DMS53 treated with DMSO at 0.1 percent for 48 hours (cell line): ENCODE data around the gene TNS3.
A peak's percentile ranks its signal among the peaks of the same experiment; 100 is the strongest.

Experiments
- DNase-seq: peaks from one replicate; lab custom pipeline; 2025; ENCODE audit not compliant: unreplicated experiment; lab: John Stamatoyannopoulos, UW

Gene TNS3

DNA sequence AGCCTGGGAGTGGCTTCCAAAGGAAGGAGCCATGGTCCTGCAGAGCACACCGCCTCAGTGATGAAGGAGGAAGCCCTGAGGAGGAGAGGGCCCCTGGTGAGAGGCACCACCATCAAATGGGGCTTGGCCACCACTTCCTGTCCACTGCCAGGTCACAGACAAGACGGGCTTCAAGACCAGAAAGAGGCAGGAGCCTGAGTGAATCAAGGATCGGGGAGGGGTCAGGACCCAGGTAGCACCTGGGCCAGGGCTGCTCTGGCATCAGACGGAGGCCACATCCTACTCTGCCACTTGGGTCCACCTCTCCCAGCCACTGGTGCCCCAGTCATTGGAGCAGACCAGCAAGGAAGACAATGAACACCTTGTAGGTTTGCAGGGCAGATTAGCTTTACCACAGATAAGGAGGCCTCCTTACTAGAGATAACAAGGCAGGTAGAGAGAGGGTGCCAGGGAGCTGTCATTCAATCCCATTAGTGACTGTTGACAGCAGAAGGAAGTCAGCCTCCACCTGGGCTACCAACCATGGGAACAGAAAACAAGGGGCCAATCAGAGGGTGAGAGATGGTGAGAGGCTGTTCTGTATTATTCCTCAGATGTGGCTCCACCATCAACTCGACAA is 143.4 kb downstream of the TNS3 start:
- DNase-seq: no peak

DNA sequence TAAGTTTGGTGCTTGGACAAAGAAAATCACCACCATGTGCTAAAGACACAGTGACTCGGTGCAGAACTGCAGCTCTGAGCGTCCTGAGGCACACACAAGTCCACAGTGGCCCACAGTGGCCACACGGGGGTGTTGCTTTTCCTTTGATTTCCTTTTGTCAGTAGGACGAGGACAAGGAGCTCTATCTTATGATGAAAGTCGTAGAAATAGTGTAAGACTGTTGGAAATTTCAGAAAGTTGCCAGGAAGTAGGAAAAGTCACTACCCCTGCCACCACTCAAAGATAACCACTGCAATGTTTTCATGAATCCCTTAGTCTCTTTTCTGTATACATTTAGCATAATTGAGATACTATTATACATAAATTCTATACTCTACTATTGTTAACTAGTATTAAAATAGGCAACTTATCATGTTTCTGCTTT is 146.0 kb downstream of the TNS3 start:
- peak; percentile 36 for DNase-seq

- no peak for DNase-seq
Observed at GRCh38 chr7:47433564-47433895, 148.4 kb downstream of the TNS3 start.

GRCh38 chr7:47432671-47433563 is 149.0 kb downstream of the TNS3 start:
- DNase-seq: no peak

DNA sequence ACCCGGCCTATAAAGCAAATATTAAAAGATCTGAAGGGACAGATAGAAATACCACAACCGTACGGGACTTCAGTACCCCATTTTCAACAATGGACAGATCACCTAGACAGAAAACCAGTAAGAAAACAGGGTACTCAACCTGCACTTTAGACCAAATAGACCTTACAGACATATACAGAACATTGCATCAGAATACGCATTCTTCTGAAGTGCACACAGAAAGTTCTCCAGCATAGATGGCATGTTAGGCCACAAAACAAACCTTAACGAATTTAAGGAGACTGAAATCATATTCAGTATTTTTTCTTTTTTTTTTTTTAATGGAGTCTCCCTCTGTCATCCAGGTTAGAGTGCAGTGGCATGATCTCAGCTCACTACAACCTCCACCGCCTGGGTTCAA is 151.5 kb downstream of the TNS3 start:
- no peak for DNase-seq

DNA sequence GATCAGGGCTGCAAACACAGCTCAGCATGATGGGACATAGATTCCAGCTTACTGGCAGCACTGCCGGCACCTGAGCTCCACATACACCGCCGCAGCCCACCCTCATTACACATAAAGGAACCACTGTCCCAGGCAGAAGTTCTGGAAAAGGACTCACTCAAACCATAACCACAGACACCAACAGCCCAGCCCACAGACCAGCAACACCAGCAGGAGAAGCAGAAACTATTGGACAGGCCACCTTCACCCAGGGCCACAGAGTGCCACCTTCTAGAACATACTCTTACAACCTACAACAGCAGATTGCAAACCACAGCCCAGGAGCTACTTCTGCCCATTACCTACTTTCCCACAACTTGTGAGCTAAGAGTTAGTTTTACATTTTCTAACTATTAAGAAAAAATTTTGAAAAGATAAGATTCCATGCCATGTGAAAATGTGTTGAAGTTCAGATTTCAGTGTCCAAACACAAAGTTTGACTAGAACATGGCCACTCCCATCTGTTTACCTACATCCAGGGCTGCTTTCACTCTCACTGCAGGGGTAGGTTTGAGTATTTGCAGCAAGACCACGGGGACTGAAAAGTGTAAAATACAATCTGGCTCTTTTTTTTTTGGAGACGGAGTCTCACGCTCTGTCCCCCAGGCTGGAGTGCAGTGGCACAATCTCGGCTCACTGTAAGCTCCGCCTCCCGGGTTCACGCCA is 153.0 kb downstream of the TNS3 start:
- DNase-seq: no peak

- no peak for DNase-seq
Observed at GRCh38 chr7:47428052-47428767, 153.7 kb downstream of the TNS3 start.

GRCh38 chr7:47427051-47427643 is 154.8 kb downstream of the TNS3 start:
- no peak for DNase-seq

GRCh38 chr7:47424523-47424922 is 157.4 kb downstream of the TNS3 start:
- no peak for DNase-seq

- DNase-seq: no peak
Observed at GRCh38 chr7:47423196-47423595, 158.7 kb downstream of the TNS3 start.

GRCh38 chr7:47422611-47423010 is 159.3 kb downstream of the TNS3 start:
- no peak for DNase-seq

- DNase-seq: no peak
Observed at GRCh38 chr7:47421456-47421855, 160.5 kb downstream of the TNS3 start.

DNA sequence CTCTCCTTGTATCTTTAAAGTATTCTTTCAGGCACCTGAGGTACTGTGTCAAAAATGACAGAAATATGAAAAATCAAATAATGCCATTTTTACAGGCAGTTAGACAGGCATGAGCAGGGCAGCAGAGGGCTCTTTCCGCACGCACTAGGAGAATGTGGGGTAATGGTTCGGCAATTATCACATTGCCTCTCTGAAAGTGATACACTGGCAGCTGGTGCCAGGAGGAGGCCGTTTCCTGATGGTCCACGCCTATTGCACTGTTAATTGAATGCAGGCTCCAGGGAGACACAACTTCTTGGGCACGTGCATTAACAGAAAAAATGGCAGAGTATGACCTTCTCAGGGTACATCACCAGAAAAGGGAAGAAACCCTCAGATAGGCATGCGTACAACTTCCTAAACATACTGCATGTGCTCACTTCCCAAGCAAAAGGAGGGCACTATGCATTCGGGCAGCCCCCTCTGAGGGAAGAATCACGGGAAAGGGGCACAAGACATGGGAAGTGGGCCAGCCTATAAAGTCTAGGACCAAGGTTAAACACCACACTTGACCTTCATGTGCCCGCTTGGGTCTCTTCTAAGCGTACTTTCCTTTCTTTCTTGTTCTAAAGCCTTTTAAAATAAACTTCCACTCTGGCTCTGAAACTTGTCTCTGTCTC is 161.7 kb downstream of the TNS3 start:
- no peak for DNase-seq

- DNase-seq: no peak
Observed at GRCh38 chr7:47419471-47419870, 162.4 kb downstream of the TNS3 start.

DNA sequence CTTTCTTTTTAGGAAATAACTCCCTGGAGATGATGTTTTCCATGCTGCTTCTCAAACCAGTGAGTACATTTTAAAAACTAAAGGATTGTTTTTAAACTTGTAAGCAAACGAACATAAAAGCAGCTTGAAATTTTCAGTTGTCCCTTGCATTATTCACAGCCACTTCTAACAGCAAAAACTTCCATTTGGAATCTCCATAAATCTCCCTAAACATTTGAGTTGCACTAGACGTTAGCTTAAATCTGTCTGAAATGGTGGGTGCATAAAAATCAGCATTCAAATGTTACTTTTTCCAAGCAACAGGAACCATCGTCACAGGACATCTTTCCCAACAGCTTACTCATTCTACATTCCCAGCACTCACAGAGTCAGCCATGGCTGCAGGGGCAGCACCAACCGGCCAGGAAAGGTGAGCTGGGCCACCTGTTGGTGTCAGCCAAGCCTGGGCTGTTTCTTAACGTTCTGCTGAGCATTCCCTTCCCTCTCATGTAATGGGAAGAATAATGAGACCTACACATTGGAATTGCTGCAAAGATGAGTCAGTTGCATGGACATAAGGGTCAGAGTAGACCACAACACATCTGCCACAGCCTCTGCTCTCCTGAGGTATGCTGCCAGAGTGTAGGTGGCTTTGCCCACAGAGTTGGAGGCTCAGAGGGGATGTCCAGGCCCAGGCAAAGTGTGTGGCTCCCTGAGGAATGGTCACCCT is 163.2 kb downstream of the TNS3 start:
- no peak for DNase-seq

- DNase-seq: no peak
Observed at GRCh38 chr7:47416492-47417480, 165.1 kb downstream of the TNS3 start.

- DNase-seq: no peak
Observed at GRCh38 chr7:47415318-47416212, 166.3 kb downstream of the TNS3 start.
